GM12878 (cell line): ENCODE results near the gene HSD17B2. TPM values are rescaled to one million over a fixed set of nuclear protein-coding genes. Genes with fewer than 3 reads are reported as not detected.

Experiments used
- ATAC-seq: fragments of 200-7000 bp; cut with Tn5 transposase; 3 replicates; pipeline ENCODE4 v1.9.1; 2020; ENCODE audit warnings: mild to moderate bottlenecking, moderate library complexity
- BruUV-seq: library from RNA; stranded (reverse); fragments of 400-500 nt; replicated peaks from 2 replicates; lab custom pipeline; 2021; lab: Mats Ljungman, UMichigan
- CTCF ChIA-PET: fragments of 300-600 bp; sonication (Branson Sonifier 250); formaldehyde crosslinking; extraction: SDS; loops from one replicate; lab custom pipeline; 2021; ENCODE audit warnings: inconsistent platforms; lab: Yijun Ruan, JAX
- POLR2A ChIA-PET: fragments of 350-600 bp; formaldehyde crosslinking; extraction: SDS; loops from one replicate; lab custom pipeline; 2021; ENCODE audit warnings: inconsistent platforms; lab: Charles Lee
- RAD21 ChIA-PET: fragments of 300-600 bp; sonication (Branson Sonifier 250); formaldehyde crosslinking; loops from one replicate; lab custom pipeline; 2023; ENCODE audit warnings: antibody characterized with exemption; ENCODE audit not compliant: unreplicated experiment; lab: Charles Lee
- SMC1A ChIA-PET: fragments of 300-600 bp; sonication (Branson Sonifier 250); formaldehyde crosslinking; loops from one replicate; lab custom pipeline; 2023; ENCODE audit not compliant: unreplicated experiment, uncharacterized antibody; lab: Charles Lee
- DNase-seq: peaks from one replicate; pipeline ENCODE4 v3.0.0-alpha.2; 2011; ENCODE audit warnings: low read depth, low spot score
- FAIRE-seq: peaks from 3 replicates; lab custom pipeline; 2011; peaks lifted over from hg19 to GRCh38; lab: Jason Lieb, UNC
- H2AFZ ChIP-seq: 2 replicates; pipeline ENCODE4 v1.6.0; 2011; ENCODE audit warnings: low read depth, low read length, control low read depth; ENCODE audit not compliant: control insufficient read depth
- H3K27ac ChIP-seq: 2 replicates; pipeline ENCODE4 v1.5.1; 2011; ENCODE audit warnings: control low read depth; ENCODE audit not compliant: control insufficient read depth, insufficient read depth
- H3K27me3 ChIP-seq, 2 experiments: replicated peaks in 1 of 2; 2 replicates each; pipeline versions ENCODE4 v1.6.0 to v1.6.1; 2011; ENCODE audit warnings: low read length in 1 of 2; ENCODE audit not compliant: control insufficient read depth in 2 of 2, insufficient read depth in 2 of 2
- H3K36me3 ChIP-seq, 2 experiments: 2 replicates each; pipeline ENCODE4 v1.5.1; 2011; ENCODE audit warnings: low read length in 1 of 2; ENCODE audit not compliant: control insufficient read depth in 2 of 2, insufficient read depth in 2 of 2
- H3K4me1 ChIP-seq: 2 replicates; pipeline ENCODE4 v1.6.1; 2011; ENCODE audit warnings: mild to moderate bottlenecking, low read length, moderate library complexity, mixed read lengths; ENCODE audit not compliant: control insufficient read depth, insufficient read depth
- H3K4me2 ChIP-seq: 2 replicates; pipeline ENCODE4 v1.6.0; 2011; ENCODE audit warnings: control low read depth; ENCODE audit not compliant: control insufficient read depth, insufficient read depth
- H3K4me3 ChIP-seq: fragments of 200-600 bp; sonication (generic); 2 replicates; pipeline ENCODE4 v1.5.1; 2016
- H3K79me2 ChIP-seq: 2 replicates; pipeline ENCODE4 v1.6.0; 2011; ENCODE audit warnings: low read length; ENCODE audit not compliant: control insufficient read depth, insufficient read depth
- H3K9ac ChIP-seq: 2 replicates; pipeline ENCODE4 v1.8.0; 2011; ENCODE audit warnings: low read length, control low read depth, mixed read lengths; ENCODE audit not compliant: control insufficient read depth, insufficient read depth
- H3K9me3 ChIP-seq: replicated peaks from 3 replicates; pipeline ENCODE4 v1.5.1; 2011; ENCODE audit warnings: mild to moderate bottlenecking, low read length; ENCODE audit not compliant: control insufficient read depth, insufficient read depth
- H4K20me1 ChIP-seq: 2 replicates; pipeline ENCODE4 v1.6.0; 2011; ENCODE audit not compliant: control insufficient read depth, insufficient read depth
- BHLHE40 ChIP-seq, 2 experiments: fragments of 450-650 bp in 1 of 2; IDR thresholded peaks; 2 replicates each; pipeline ENCODE4 v1.6.1; 2011 to 2017; ENCODE audit warnings: low read depth in 2 of 2, borderline replicate concordance in 1 of 2, improper control_type of control experiment in 1 of 2, low read length in 1 of 2, mild to moderate bottlenecking in 1 of 2
- EP300 ChIP-seq, 2 experiments: fragments of 150-350 bp in 1 of 2; IDR thresholded peaks; 2 replicates each; pipeline ENCODE4 v1.6.1; 2011 to 2012; ENCODE audit warnings: low read depth in 2 of 2, low read length in 2 of 2, borderline replicate concordance in 1 of 2, improper control_type of control experiment in 1 of 2, inconsistent platforms in 1 of 2; ENCODE audit not compliant: control insufficient read depth in 1 of 2
- ETV6 ChIP-seq, 2 experiments: fragments of 450-650 bp in 1 of 2; IDR thresholded peaks in 1 of 2; conservative IDR thresholded peaks in 1 of 2; 2 replicates each; pipeline ENCODE4 v1.6.1; 2014; ENCODE audit warnings: antibody characterized with exemption in 1 of 2, borderline replicate concordance in 1 of 2, low read depth in 1 of 2, mild to moderate bottlenecking in 1 of 2, moderate library complexity in 1 of 2
- GABPA ChIP-seq: IDR thresholded peaks from 2 replicates; pipeline ENCODE4 v1.6.1; 2014; ENCODE audit warnings: antibody characterized with exemption, low read depth, mild to moderate bottlenecking, inconsistent platforms
- SUPT20H ChIP-seq: IDR thresholded peaks from 2 replicates; pipeline ENCODE4 v1.6.1; 2011; ENCODE audit warnings: low read depth, mild to moderate bottlenecking, low read length, moderate library complexity, borderline replicate concordance; ENCODE audit not compliant: control insufficient read depth
- TBL1XR1 ChIP-seq: IDR thresholded peaks from 2 replicates; pipeline ENCODE4 v1.6.1; 2012; ENCODE audit warnings: low read depth, low read length, improper control_type of control experiment
- WGBS: methylation state at CpG from one replicate; pipeline ENCODE4 v1.1.6; 2016; ENCODE audit warnings: low lambda C conversion rate; ENCODE audit not compliant: insufficient replicate concordance, insufficient coverage; ENCODE audit errors: missing lambda C conversion rate; 5-methylcytosine and 5-hydroxymethylcytosine counted together
- in situ Hi-C: fragments of 300-500 bp; cut with MboI; formaldehyde crosslinking; loops from 9 replicates; pipeline ENCODE4 v1.14.3; 2018; ENCODE audit warnings: mixed read lengths
- intact Hi-C: fragments of 100-400 bp; cut with micrococcal nuclease; formaldehyde crosslinking; loops from one replicate; pipeline ENCODE4 v1.14.2; 2022; ENCODE audit not compliant: unreplicated experiment
- polyA plus RNA-seq, 11 experiments: library from polyadenylated mRNA; depleted of rRNA in 4 of 11; unstranded in 6 of 11; stranded (reverse) in 5 of 11; fragments of >200 nt; fragmentation: Nextera tagmentation in 4 of 11; fragmentation: Illumina TruSeq in 1 of 11; extraction: Ambion mirVana in 4 of 11; extraction: Trizol in 1 of 11; gene quantifications; 1 replicate in 1 of 11; 2 replicates in 10 of 11; pipeline versions ENCODE4 v1.2.1 to v1.2.3, GENCODE V29; 2011 to 2016; ENCODE audit warnings: inconsistent platforms in 2 of 11, missing spikeins in 2 of 11, low read depth in 1 of 11
- total RNA-seq, 4 experiments: library from RNA; depleted of rRNA in 3 of 4; stranded (reverse); fragments of >200 nt in 3 of 4; fragmentation: Illumina TruSeq in 1 of 4; extraction: Trizol in 1 of 4; gene quantifications; 2 replicates each; pipeline versions ENCODE4 v1.2.1 to v1.2.3, GENCODE V29; 2013 to 2021
- TF ChIP-seq, protein P1 (sequence below): IDR thresholded peaks from 2 replicates; pipeline ENCODE4 v1.6.1; 2012; ENCODE audit warnings: low read depth, low read length, improper control_type of control experiment

The HSD17B2 gene
- total and polyA plus RNA-seq, 10 of the 15 experiments (the other 5 are each of a cell fraction or from before 2014, with no cell fraction given), result not detected

DNA sequence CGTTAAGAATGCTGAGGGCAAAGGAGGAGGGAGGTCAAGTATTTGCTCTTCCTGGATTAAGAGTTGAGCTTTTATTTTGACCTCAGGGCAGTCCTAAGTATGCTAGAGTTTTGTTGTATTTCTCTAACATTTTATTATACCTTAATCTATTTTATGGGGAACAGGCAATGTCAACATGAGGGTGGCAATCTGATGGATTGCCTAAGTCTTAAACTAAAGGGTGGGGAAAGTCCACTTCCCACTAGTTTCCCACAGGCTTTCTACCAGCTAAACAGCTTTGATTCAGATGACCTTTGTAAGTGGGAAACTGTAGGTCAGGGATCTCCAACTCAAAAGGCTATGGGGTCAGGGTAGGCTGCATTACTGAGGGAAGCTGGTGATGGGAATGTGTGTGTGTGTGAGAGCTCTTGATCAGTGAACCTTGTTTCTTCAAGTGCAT lies 24.9 kb downstream of the HSD17B2 start:
- FAIRE-seq, result no peak
- no peak overlapping the region for H2AFZ ChIP-seq
- DNase-seq, result no peak
- no peak overlapping the region for H3K9ac ChIP-seq
- ChIA-PET POLR2A (no interaction called here), CTCF (interaction anchor here (1.5 to 2.4 kb wide), 2 partner anchors 13 to 182 kb away, joined by 4 to 8 read pairs; no protein-coding TSS in a partner anchor), RAD21 (no interaction called here), SMC1A (no interaction called here)
- H3K4me1 ChIP-seq, result no peaks in the 10 kb centered on the region
- H4K20me1 ChIP-seq, result no peaks in the 10 kb centered on the region
- TF ChIP-seq BHLHE40 (IDR thresholded peaks at IDR 0.05; ENCODE audit: borderline replicate concordance in 1 of 2, low read depth in 2 of 2, low read length in 1 of 2) (no peak), SUPT20H (no peak), GABPA (no peak), EP300 (IDR thresholded peaks at IDR 0.05; ENCODE audit: borderline replicate concordance in 1 of 2, control insufficient read depth in 1 of 2, low read depth in 2 of 2, low read length in 2 of 2) (no peak), TBL1XR1 (no peak), ETV6 (conservative IDR thresholded peaks at IDR 0.05 in 1 of 2, IDR thresholded peaks at IDR 0.05 in 1 of 2; ENCODE audit: borderline replicate concordance in 1 of 2, low read depth in 1 of 2) (no peak)
- TF ChIP-seq, protein P1, sequence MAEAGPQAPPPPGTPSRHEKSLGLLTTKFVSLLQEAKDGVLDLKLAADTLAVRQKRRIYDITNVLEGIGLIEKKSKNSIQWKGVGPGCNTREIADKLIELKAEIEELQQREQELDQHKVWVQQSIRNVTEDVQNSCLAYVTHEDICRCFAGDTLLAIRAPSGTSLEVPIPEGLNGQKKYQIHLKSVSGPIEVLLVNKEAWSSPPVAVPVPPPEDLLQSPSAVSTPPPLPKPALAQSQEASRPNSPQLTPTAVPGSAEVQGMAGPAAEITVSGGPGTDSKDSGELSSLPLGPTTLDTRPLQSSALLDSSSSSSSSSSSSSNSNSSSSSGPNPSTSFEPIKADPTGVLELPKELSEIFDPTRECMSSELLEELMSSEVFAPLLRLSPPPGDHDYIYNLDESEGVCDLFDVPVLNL, result no peak
- no peak overlapping the region for H3K4me2 ChIP-seq
- H3K36me3 ChIP-seq, result no peaks in the 10 kb centered on the region
- H3K9me3 ChIP-seq, result no peaks in the 10 kb centered on the region
- no peaks in the 10 kb centered on the region for H3K79me2 ChIP-seq
- intact Hi-C loops (no loop called here), in situ Hi-C loops (no loop called here)
- no TSS peak for BruUV-seq
- H3K27ac ChIP-seq, result no peak overlapping the region
- H3K27me3 ChIP-seq, result no peaks in the 10 kb centered on the region
- ATAC-seq, result no peak
- WGBS, result 86% methylated on average over 1 of the region's 1 CpG
- H3K4me3 ChIP-seq, result no peak overlapping the region
